Cardiac septum (tissue), 1 donor: ENCODE data around the gene TTPAL. TPM values are rescaled to one million over a fixed set of nuclear protein-coding genes. Genes with fewer than 3 reads are reported as not detected.

Experiments
- DNase-seq: peaks from one replicate; pipeline ENCODE4 v3.0.0-alpha.2; 2020; ENCODE audit warnings: low spot score
- intact Hi-C: fragments of 100-400 bp; cut with DNase I; formaldehyde crosslinking; loops from one replicate; pipeline ENCODE4 v1.14.0; 2022
- total RNA-seq: library from RNA; stranded (reverse); fragmentation: NEBNext Ultra II Directional; extraction: Animal tissue kit (Norgen Biotek cat#: 25700); gene quantifications from one replicate; pipeline ENCODE4 v1.2.1, GENCODE V29; 2021
- donor health status: DM: no; HTN: no; CAD: no.

Gene TTPAL
- total RNA-seq, 1 donor from 2014 or later: 5.3 TPM

DNA sequence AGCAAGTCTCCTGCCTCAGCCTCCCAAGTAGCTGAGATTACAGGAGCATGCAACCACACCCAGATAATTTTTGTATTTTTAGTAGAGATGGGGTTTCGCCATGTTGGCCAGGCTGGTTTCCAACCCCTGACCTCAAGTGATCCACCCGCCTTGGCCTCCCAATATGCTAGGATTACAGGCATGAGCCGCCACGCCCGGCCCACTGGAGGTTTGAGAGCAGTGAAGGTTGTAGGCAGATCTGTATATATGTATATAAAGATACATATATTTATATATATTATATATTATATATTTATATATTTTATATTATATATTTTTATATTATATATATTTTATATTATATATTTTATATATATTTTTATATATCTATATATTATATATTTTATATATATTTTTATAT, 38.2 kb upstream of the TTPAL start:
- DNase-seq: no peak
- intact Hi-C loops: no loop called here

DNA sequence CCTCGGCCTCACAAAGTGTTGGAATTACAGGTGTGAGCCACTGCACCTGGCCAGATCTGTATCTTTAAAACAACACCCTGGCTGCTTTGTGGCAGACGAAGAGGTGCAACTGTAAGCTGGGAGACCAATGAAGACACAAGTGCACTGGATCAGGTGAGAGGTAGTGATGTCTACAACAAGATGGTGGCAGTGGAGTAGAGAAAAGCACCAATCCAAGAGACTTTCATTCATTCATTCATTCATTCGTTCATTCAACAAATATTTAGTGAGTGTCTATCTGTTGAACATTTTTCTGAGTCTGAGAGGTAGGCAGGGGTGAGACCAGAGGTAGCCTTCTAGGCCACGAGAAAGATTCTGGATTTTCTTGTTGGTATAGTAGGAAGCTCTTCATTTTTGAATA, 36.9 kb upstream of the TTPAL start:
- no peak for DNase-seq
- intact Hi-C loops: no loop called here

DNA sequence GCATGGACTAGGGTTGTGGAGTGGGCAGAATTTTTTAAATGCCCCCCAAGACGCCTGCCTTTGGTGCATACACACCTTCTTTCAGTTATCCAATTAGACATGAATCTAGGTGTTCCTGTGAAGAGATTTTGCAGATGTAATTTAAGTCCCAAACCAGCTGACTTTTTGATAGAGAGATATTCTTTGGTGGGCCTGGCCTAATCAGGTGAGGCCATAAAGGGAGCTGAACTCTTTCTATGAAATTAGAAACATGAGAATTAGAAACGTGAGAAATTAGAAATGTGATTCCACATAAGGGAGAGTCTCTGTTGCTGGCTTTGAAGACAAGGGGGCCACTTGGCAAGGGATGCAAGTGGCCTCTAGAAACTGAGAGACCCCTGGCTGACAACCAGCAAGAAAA, 36.4 kb upstream of the TTPAL start:
- intact Hi-C loops: no loop called here
- no peak for DNase-seq

DNA sequence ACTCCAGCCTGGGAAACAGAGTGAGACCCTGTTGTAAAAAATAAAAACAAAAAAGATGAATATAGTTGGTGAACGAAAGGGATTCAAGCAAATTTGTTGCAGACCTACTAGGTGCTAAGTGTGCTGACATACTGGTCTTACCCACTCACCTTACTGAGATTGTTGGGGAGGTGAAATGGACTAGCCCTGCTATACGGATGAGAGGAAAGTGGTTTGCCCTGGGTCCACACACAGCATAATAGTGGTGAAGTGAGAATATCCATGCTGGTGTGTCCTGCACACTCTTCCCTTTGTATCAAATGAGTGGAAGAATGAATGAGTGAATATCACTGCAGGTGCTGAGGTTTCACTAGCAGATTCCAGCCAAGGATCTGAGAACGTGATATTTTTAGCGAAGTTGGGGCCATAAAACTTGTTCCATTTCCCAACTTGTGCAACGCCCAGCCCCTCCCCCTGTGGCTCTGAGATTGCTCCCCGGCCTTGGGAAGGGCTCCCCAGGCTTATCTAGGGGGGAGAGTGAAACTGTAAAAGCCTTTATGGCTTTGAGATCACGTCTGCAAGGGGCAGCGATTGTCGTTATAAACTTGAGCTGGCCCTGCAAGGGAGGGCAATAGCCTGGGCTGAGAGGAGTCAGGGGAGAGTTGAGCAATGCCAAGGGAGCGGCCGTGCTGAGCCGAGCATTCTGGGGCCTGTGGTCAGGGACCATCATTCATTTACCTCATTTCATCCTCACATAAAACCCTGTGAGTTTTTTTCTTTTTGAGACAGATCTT, 33.2 kb upstream of the TTPAL start:
- intact Hi-C loops: no loop called here
- no peak for DNase-seq

DNA sequence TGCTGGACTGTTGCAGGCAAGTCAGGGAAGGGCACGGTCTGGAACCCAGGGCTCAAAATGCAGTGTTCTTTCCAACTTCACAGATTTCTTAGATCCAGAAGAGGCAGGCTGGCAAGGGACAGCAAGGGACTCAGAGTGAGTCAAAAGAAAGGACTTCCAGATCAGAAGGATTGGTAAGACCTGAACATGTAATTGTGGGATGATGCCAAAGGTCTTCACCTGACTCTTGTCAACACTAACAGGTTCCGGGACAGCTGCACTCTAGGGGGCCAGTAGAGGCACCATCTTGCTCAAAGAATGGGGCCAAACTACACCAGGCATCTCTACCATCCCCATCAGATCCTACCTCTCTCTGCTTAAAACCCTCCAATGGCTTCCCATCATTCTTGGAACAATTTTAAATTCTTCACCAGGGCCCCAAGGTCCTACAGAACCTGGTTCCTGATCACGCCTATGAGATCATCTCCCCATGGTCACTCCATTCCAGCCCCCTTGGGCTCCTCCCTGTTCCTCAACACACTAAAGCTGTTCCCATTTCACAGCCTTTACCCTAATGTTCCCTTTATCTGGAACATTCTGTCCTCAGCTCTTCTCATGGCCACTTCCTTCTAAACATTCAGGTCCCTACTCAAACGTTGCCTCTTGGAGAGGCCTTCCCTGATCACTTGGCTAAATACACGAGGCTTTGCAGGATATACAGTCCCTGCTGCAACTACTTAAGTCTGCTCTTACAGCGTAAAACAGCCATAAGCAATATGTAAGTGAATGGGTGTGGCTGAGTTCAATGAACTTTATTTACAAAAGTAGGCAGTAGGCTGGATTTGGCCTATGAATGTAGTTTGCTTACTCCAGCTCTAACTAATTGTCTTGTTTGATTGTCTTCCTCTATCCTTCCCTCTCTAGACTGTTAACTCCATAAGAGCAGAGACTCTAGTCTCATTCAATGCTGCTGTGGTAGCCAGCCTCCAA, 29.6 kb upstream of the TTPAL start:
- intact Hi-C loops: no loop called here
- no peak for DNase-seq

DNA sequence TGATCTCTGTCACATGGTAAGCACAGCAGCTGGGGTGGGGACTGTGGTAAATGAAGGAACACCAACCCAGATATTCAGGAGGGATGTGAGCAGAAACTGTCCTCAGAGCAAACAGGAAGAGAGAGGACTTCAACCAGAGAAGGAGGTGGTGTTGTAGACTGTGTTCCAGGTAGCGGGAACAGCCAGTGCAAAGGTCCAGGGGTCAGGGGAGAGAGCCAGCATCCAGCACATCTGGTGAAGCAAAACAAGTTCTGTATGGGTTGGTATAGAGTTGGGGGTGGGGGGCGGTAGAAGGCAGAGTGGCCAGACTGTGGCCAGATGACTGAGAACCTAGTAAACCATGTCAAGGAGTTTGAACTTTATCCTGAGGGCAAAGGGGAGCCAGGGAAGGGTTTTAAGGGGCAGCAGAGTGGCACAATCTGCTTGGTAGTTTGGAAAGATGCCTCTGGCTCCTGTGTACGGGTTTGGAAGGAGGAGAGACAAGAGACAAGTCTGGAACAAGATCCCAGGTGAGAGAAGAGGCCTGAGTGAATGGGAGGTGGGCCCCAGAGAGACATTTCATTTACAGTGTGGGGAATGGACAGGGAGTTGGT, 27.8 kb upstream of the TTPAL start:
- no peak for DNase-seq
- intact Hi-C loops: no loop called here

DNA sequence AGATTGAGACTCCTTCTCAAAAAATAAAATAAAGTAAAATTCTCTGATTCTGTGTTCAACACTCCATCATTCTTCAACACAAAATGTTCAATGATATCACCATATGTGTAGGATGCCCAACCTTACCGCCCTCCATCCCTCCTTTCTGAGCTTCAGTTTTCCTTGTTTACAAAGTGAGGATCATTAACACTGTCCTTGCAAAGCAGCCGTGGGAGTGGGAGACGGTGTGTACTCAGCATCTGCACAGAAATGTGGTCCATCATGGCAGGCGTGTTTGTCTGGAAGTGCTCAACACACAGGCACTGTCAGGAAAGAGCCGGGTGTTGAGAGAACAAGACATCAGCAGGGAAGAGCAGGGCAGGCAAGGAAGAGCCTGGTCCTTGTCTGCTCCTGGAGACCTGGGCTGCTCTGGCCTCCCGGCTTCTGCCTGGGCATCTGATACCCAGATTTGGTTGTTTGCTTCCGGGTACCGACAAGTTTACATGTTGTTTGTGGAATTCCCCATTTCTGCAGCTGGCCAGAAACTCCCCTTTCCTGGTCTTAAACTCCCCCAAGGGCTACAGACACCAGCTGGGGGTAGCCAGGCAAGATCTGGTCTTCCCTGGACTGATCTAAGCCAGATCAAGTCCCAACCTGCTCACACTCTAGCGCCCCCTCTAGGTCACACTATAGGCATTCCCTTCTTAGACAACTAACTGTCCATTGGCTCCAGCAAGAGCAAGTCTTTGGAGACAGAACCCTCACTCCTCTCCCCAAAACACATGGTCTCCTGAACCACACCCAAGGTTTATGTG, 26.7 kb upstream of the TTPAL start:
- DNase-seq: no peak
- intact Hi-C loops: no loop called here

DNA sequence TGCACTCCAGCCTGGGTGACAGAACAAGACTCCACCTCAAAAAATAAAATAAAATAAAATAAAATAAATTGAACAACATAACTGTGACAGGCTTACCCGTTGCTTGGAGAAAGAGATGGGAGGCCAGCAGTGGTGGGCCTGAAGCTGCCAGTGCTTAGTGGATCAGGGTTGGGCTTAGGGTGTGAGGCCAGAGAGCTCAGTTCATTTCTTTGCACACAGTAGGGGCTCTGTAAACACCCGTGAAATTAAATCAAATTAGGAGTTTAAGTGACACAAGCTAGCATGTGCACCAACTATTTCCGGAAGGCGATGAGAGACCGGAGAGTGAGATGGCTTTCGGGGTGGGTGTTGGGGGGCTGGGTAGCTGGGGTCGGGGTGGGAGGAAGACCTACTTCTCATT, 25.8 kb upstream of the TTPAL start:
- intact Hi-C loops: no loop called here

DNA sequence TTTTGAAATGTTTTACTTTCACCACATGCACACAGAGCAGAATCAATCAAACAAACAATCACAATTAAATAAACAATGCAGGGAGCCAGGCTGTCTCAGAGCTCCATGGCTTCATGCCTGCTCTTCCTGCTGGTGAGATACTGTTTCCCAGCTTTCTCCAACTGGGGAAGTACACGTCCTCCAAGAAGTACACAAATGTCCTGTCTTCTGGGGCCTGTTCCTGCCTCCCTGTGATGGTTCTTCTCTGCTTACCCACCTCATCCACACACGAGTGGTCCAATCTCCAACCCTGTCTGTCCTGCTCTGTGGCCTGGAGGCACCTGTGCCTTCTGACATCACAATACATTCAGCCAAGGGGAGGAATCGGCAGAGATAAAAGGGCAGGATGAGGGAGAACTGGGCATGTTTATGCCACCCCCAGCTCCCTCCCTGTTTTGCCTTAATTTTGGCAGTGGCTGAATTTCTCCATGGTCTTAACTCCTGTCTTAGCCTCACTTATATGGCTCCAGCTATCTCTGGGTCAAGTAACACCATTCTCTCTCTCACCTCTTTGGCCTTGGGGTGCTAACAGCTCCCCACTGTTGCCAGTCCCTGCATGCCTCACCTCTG, 25.3 kb upstream of the TTPAL start:
- intact Hi-C loops: no loop called here
- no peak for DNase-seq

More for the DNA sequence above, 25.8 kb upstream of the TTPAL start:
- DNase-seq: no peak

DNA sequence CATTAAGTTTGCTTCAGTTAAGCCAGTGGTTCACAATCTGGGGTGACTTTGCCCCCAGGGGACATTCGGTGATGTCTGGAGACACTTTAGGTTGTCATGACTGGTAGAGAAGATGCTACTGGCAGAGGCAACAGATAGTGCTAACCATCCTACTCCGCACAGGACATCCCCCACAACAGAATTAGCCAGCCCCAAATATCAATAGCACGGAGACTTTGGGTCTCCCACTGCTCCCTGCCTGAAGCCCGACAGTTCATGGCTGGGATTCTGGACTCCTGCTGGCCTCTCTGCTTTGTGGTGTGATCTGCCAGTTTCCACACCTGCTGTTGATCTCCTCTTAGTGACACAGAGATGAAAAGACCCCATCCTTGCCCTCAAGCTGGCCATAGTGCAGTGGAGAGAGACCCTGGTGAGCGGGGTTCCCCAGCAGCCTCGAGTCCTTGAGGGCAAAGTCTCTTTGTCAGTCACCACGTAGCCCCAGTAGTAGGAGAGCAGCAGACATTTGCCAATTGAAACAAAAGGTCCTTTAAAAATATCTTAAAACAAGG, 24.7 kb upstream of the TTPAL start:
- intact Hi-C loops: no loop called here

DNA sequence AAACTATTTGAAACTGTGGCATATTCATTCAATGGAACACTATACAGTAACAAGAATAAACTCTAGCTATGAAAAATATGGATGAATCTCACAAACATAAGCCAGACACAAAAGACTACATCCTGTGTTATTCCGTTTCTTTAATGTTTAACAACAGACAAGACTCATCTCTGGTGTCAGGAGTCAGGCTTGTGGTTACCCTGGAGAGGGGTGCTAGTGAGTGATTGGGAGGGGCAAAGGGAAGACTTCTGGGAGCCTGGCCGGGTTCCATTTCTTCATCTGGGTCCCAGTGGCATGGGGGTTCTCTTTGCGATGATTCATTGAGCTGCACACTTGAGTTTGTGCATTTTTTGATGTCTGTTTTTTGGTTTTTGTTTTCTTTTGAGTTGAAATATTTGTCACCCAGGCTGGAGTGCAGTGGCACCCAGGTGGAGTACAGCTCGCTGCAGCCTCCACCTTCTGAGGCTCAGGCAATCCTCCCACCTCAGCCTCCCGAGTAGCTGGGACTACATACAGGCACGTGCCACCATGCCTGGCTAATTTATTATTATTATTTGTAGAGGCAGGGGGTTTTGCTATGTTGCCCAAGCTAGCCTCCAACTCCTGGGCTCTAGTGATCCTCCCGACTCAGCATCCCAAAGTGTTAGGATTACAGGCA, 21.2 kb upstream of the TTPAL start:
- intact Hi-C loops: no loop called here
- no peak for DNase-seq

More for the DNA sequence above, 24.7 kb upstream of the TTPAL start:
- DNase-seq: no peak

DNA sequence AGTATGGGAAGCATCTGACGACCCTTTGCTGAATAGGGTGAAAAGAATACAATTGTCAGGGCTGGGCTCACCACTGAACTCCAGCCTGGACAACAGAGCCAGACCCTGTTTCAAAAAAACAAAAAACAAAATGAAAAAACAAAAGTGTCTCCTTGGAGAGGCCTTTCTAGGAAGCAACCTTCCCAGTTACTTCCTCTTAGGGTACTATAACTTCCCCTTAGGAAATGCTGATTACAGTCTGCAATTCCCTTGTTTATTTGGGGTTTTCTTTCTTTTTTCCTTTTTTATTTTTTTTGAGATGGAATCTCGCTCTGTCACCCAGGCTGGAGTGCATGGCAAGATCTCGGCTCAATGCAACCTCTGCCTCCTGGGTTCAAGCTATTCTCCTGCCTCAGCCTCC, 20.5 kb upstream of the TTPAL start:
- DNase-seq: no peak
- intact Hi-C loops: no loop called here

DNA sequence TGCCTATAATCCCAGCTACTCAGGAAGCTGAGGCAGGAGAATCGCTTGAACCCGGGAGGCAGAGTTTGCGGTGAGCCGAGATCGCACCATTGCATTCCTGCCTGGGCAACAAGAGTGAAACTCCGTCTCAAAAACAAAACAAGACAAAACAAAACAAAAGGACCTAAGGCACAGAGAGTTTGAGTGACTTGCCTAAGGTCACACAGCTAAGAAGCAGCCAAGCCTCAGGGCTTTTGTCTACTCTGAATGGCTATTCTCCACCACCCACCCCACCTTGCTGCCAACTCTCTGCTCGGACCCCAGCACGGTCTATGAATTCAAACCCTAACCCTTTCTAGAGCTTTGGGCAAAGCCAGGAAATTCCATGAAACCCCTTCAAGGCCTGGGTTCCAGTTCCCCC, 19.1 kb upstream of the TTPAL start:
- intact Hi-C loops: no loop called here

DNA sequence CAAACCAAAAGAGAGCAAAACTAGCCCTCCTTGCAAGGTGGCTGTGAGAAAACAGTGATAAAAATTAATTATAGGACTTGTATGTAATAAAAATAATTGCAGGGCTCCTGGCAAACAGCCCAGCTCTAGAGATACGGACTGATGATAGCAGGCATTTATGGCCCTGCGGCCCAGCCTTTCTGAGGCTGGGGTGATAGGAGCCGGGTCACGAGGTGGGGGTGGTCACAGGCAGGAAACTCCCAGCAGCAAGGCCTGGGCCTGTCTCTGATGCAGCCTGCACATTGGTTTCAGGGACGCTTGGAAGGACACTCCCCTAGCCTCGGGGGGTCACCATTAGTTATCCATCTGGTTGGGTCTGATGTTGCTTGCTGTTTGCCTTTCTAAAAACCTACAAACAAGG, 18.7 kb upstream of the TTPAL start:
- DNase-seq: no peak
- intact Hi-C loops: no loop called here

More for the DNA sequence above, 19.1 kb upstream of the TTPAL start:
- DNase-seq: no peak

DNA sequence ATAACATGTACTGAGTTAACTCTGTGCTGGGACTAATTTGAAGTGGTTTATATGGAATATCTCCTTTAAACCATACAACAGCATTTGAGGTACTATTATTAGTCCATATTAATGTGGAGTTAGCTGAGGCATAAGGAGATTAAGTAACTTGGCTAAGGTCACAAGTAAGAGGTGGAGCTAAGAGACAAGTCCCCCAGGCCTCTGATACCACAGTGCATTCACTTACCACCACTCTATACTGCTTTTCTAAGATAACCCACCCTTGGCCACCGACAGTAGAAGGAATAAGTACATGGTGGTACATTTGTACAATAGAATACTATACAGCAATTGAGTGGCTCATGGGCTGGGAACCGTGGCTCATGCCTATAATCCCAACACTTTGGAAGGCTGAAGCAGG, 16.4 kb upstream of the TTPAL start:
- intact Hi-C loops: no loop called here
- DNase-seq: no peak

DNA sequence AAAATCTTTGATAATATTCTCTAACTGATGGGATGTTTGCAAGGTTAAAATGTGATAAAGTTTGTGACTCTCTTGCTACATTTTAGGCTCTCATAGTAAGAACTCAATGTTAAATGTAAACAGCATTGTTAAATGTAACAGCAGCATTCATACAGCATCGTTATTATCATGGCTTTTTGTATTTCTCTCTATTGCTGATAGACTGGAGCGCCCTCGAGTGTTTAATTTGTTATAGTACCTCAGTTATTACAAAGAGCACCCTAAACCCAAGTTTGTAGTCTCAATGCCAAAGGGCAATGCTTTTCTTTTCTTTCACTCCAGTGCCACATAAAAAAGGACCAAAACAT, 14.9 kb upstream of the TTPAL start:
- intact Hi-C loops: no loop called here
- DNase-seq: no peak

DNA sequence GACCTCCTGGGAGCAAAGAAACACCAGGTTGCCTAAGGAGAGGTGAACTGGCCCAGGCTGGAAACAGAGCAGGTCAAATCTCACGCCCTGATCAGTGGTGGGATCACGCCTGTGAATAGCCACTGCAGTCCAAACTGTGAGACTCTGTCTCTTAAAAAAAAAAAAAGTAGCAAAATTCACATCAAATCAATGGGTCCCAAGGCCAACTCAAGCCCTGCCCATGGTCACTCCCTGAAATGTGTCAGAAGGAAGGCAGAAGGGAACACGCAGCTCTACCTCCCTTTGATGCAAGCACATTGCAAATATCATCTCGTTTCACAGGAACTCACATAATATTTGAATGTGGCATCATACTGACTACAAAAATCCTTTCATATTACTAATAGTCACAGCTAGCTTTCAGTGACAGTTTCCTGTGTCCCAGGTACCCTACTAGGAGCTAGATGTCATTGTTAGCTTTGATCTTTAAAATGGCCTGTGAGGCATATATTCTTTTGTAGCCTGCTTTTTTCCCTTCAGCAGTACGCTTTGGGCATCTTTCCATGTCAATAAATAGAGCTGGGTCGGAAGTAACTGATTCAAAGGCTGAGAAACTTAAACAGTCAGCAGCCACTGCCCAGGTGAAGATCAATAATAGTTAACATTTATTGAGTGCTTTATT, 14.4 kb upstream of the TTPAL start:
- DNase-seq: no peak
- intact Hi-C loops: no loop called here

DNA sequence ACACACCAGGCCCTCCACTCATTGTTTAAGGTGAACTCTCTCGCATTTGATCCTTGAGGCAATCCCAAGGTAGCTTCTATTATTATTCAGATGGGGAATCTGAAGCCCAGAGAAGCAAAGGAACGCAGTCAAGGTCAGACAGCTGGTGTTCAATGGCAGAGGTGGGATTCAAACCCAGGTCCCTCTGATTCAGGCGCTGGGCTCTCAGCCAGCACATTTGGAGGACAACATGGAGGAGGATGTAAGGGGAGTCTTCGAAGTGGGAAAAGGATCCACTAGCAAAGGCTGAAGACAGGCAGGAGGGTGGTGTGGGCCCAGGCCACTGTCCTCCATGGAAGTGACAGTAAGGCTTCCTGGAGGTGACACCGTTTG, 13.9 kb upstream of the TTPAL start:
- DNase-seq: no peak
- intact Hi-C loops: no loop called here
